Measurements from ENCODE around the gene SCARB1.
A peak's percentile ranks its signal among the peaks of the same experiment; 100 is the strongest.

The SCARB1 gene

DNA sequence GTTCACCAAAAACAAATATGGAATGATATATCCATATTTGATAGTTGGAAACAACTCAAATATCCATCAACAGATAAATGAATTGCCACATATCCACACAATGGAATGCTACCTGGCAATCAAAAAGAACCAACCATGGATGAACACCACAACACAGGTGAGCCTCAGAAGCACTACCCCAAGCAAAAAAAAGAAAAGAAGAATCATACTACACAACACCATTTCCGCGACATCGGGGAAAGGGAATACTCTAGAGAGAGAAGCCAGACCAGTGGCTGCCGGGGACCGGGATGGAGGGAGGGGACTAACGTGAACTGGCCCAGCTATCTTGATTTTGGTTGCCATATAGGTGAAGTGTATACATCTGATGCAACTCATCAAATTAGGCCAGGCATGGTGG is 41.4 kb downstream of the SCARB1 start:
- Mint-ChIP-seq H3K27ac (no peak overlapping the region), H3K9me3 (no peaks in the 10 kb centered on the region), H3K36me3 (ENCODE audit: insufficient read depth) (no peaks in the 10 kb centered on the region), H3K27me3 (no peaks in the 10 kb centered on the region), H3K4me1 (ENCODE audit: low read depth in 2 of 2) (no peaks in the 10 kb centered on the region), H3K4me3 (no peak overlapping the region)
- ATAC-seq (replicated peaks) (no peak), DNase-seq (no peak)

DNA sequence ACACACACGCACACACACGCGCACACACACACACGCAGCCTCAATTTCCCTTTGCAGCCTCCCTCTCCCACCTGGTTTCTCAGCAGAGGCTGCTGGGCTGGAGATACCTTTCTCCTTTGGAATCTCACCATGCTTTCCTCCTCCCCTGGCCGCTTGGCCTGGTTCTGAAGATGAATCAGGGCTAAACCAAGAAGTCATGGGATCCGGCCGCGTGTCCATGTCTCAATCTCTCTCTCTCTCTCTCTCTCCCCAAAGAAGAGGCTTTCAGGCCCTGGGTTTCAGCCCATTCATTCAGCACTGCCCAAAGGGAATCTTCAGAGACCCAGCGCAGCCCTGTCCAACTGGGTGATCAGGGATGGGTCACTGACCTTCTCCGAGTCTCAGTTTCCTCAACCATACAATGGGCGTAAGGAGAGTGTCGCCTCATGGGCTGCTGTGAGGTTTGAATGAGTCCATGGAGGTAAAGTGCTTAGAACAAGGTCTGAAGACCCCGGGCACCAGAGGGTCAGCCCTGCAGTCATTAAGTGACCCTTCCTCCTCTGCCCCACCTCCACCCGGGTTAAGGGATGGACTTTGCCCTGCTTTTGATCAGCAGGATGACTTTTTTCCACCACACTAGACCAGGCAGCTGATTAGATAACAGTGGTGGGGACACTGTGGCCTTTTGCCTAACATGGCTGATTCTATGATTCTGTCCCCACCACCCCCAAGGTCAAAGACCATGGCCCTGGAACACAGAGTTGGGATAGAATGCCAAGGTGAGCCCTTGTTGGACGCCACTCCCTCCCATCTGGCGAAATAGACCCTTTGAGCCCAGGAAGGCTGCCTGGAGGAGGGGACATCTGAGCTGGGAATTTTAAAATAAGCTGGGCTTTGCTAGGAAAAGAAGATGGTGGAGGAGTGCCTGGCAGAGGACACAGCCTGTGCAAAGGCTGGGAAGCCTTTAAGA is 42.1 kb downstream of the SCARB1 start:
- no peaks in the 10 kb centered on the region for H3K36me3 Mint-ChIP-seq (ENCODE audit: insufficient read depth)
- H3K27ac Mint-ChIP-seq = no peak overlapping the region
- no peaks in the 10 kb centered on the region for H3K27me3 Mint-ChIP-seq
- H3K4me1 Mint-ChIP-seq (ENCODE audit: low read depth in 2 of 2) = no peaks in the 10 kb centered on the region
- H3K9me3 Mint-ChIP-seq = no peaks in the 10 kb centered on the region
- no peak for ATAC-seq (replicated peaks)
- no peak overlapping the region for H3K4me3 Mint-ChIP-seq
- no peak for DNase-seq

DNA sequence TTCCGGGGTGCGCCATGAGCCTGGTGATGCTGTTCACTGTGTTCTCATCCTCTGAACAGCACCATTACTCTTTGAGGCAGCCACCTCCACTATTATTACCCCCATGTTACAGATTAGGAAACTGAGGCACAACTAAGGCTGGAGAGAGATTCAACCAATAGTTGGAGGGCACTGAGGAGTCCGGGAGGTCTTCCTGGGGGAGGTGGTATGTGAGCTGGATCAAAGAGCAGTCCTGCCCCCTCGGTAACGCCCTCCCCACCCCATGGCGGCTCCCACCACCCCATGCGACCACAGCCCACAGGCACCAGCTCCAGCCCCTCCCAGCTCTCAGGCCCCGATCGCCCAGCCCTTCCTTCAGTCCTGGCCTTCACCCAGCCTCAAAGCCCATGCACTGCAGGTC is 43.5 kb downstream of the SCARB1 start:
- no peak for ATAC-seq (replicated peaks)
- no peaks in the 10 kb centered on the region for H3K9me3 Mint-ChIP-seq
- H3K36me3 Mint-ChIP-seq (ENCODE audit: insufficient read depth) = no peaks in the 10 kb centered on the region
- DNase-seq = no peak
- H3K27ac Mint-ChIP-seq = no peak overlapping the region
- no peaks in the 10 kb centered on the region for H3K4me1 Mint-ChIP-seq (ENCODE audit: low read depth in 2 of 2)
- no peaks in the 10 kb centered on the region for H3K27me3 Mint-ChIP-seq
- H3K4me3 Mint-ChIP-seq = no peak overlapping the region

DNA sequence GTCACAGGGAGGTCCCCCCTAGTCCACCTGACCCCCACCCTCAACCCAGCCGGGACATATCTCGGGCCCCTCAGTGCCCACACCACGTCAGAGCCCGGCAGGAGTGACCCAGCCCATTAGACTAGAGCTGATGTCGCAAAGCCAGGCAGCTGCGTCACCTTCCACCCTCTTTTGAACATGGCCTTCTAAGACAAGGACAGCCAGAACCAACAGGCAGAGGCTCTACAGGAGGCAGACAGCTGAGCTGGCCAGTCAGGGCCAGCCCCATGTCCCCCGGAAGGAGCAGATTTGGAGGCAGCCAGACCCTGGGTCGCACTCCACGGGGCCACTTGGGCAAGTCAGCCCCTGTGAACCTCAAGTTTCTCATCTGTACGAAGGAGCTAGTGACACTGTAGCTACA is 44.1 kb downstream of the SCARB1 start:
- Mint-ChIP-seq H3K9me3 (no peaks in the 10 kb centered on the region), H3K36me3 (ENCODE audit: insufficient read depth) (no peaks in the 10 kb centered on the region), H3K4me3 (no peak overlapping the region), H3K27me3 (no peaks in the 10 kb centered on the region), H3K4me1 (ENCODE audit: low read depth in 2 of 2) (no peaks in the 10 kb centered on the region), H3K27ac (no peak overlapping the region)
- no peak for ATAC-seq (replicated peaks)
- no peak for DNase-seq

DNA sequence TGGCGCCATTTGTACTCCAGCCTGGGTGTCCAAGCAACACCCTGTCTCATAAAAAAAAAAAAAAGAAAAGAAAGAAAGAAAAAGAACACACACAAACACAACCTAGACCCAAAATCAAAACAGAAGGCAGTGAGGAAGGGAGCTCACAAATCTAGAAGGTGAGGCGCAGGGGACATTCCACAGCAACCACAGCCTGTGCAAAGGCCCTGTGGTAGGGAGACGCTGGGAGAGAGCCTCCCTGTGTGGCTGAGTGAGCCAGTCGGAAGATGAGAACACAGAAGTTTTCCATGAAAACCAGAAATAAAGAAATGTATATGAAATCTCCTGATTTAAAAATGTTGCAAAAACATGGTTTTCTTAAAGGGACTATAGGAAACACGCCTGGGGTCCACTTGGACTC is 44.6 kb downstream of the SCARB1 start:
- ATAC-seq (replicated peaks) (no peak), DNase-seq (no peak)
- Mint-ChIP-seq H3K27ac (peak overlapping the region in 1 of 2 donors; percentile 49), H3K4me1 (ENCODE audit: low read depth in 2 of 2) (no peaks in the 10 kb centered on the region), H3K4me3 (no peak overlapping the region), H3K9me3 (no peaks in the 10 kb centered on the region), H3K36me3 (ENCODE audit: insufficient read depth) (no peaks in the 10 kb centered on the region), H3K27me3 (no peaks in the 10 kb centered on the region)

DNA sequence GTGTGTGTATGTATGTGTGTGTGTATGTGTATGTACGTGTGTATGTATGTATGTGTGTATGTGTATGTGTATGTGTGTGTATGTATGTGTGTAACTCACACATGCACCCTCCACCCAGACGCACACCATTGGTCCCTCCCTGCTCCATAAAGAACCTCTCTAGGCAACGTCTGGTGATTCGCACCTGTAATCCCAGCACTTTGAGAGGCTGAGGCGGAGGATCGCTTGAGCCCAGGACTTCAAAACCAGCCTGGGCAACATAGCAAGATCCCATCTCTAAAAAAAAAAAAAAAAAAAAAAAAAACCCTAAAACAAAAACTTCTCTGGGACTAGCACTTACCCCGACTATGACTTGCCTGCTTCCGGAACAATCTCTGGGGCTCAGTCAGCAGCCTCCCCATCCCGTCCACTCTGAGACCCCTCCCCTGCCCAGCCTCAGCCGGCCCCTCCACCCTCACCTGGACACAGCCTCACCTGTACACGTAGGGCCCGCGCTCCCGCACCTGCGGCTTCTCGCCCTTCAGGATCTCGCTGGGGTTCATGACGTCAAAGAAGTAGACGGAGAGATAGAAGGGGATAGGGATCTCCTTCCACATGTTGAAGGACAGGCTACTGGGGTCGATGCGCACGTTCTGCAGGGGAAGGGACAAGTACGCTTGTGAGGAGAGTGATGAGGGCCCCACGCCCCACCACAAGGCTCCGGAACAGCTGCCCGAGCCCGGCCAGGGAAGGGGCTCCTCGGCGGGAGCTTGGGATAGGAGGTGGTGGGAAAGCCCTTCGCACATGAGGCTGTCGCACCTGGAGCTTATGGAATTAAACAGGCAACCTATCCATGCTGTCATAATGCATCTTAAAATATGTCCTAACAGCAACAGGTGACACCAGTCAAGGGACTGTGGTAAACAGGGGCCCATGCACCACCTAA is 46.3 kb downstream of the SCARB1 start:
- H3K4me3 Mint-ChIP-seq = no peak overlapping the region
- no peaks in the 10 kb centered on the region for H3K4me1 Mint-ChIP-seq (ENCODE audit: low read depth in 2 of 2)
- no peaks in the 10 kb centered on the region for H3K9me3 Mint-ChIP-seq
- no peak overlapping the region for H3K27ac Mint-ChIP-seq
- no peak for ATAC-seq (replicated peaks)
- no peak for DNase-seq
- no peaks in the 10 kb centered on the region for H3K27me3 Mint-ChIP-seq
- no peaks in the 10 kb centered on the region for H3K36me3 Mint-ChIP-seq (ENCODE audit: insufficient read depth)

DNA sequence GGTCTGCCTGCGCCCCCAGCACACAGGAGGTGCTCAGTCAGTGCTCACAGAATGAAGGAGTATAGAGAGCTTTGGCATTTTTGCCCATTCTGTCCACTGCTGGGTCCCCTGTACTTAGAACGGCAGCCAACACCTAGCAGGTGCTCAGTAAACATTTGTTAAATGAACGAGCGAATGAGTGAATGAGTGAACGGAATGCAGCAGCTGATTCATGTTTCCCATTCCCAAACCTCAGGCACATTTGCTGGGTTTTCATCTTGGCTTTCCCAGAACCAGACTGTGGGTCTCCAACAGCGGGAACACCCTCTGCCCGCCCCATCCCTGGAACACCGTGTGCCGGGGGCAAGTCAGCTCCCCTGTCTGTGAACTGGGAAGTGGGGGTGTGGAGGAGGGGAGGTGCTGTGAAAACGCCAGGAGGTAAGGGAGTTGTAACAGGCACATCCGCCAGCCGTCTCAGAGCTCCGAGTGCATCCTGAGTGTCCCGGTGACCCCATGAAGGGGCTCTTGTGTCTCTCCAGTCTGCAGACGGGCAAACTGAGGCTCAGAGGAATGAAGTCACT is 47.3 kb downstream of the SCARB1 start:
- no peak for ATAC-seq (replicated peaks)

DNA sequence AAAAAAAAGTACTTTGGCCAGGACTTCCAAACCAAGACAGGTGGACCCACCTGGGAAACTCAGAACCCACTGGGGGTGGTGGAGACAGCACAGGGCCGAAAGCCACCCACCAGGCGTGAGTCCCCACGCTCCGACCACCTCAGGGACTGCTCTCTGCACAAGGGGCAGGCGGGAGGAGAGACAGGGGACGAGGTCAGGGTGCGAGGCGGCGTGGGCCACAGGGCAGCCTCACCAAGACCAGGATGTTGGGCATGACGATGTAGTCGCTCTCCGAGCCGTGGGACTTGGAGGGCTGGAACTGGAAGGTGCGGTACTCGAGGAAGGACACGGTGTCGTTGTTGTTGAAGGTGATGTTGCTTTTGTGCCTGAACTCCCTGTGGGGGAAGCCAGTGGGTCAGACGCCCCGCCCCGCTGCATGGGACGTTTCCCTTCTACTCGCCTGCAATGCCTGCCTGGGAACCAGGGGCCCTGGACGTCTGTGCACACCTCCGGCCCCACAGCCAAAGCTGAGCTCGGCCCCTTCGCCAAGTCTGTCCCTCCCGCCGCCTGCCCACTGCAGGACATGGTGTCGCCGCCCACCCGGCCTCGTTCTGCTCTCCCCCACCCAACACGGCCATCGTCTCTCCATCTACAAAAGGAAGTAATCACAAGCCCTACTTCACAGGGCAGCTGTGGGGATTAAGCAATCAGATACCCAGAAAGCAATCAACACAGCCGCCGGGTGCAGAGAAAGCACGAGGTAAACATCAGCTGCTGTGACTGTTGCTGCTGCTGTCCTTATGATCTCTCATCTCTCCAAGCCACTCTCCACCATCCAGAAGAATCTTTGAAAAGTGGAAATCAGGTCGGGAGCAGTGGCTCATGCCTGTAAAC is 48.7 kb downstream of the SCARB1 start:
- no peak overlapping the region for H3K27ac Mint-ChIP-seq
- no peak overlapping the region for H3K4me3 Mint-ChIP-seq
- ATAC-seq (replicated peaks) (no peak), DNase-seq (no peak)
- no peaks in the 10 kb centered on the region for H3K27me3 Mint-ChIP-seq
- H3K4me1 Mint-ChIP-seq (ENCODE audit: low read depth in 2 of 2) = no peaks in the 10 kb centered on the region
- no peaks in the 10 kb centered on the region for H3K9me3 Mint-ChIP-seq
- H3K36me3 Mint-ChIP-seq (ENCODE audit: insufficient read depth) = no peaks in the 10 kb centered on the region

More for the DNA sequence above, 47.3 kb downstream of the SCARB1 start:
- DNase-seq = no peak
- no peak overlapping the region for H3K27ac Mint-ChIP-seq
- H3K36me3 Mint-ChIP-seq (ENCODE audit: insufficient read depth) = no peaks in the 10 kb centered on the region
- no peaks in the 10 kb centered on the region for H3K9me3 Mint-ChIP-seq
- H3K4me3 Mint-ChIP-seq = no peak overlapping the region
- no peaks in the 10 kb centered on the region for H3K27me3 Mint-ChIP-seq
- H3K4me1 Mint-ChIP-seq (ENCODE audit: low read depth in 2 of 2) = no peaks in the 10 kb centered on the region

DNA sequence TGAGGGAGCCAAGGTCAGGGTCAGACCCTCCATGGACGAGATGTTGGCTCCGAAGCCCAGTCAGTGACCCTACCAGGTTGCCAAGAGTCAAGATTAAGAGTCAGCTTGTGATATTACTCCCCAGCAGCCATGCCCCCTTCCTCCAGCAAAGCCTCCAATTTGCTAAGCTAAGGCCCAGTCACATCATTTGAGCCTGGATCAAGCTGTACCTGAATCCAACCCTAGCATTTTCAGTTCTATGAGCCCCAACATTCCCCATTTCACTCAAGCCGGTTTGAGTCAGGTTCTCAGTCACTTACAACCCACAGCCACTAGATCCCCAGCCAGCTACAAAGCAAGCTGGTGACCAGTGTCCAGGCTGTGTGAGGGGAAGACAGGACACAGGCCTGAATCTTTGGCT is 49.9 kb downstream of the SCARB1 start:
- no peak for ATAC-seq (replicated peaks)
- no peaks in the 10 kb centered on the region for H3K4me1 Mint-ChIP-seq (ENCODE audit: low read depth in 2 of 2)
- H3K9me3 Mint-ChIP-seq = no peaks in the 10 kb centered on the region
- H3K27me3 Mint-ChIP-seq = no peaks in the 10 kb centered on the region
- no peak for DNase-seq
- no peaks in the 10 kb centered on the region for H3K36me3 Mint-ChIP-seq (ENCODE audit: insufficient read depth)
- no peak overlapping the region for H3K27ac Mint-ChIP-seq
- no peak overlapping the region for H3K4me3 Mint-ChIP-seq

DNA sequence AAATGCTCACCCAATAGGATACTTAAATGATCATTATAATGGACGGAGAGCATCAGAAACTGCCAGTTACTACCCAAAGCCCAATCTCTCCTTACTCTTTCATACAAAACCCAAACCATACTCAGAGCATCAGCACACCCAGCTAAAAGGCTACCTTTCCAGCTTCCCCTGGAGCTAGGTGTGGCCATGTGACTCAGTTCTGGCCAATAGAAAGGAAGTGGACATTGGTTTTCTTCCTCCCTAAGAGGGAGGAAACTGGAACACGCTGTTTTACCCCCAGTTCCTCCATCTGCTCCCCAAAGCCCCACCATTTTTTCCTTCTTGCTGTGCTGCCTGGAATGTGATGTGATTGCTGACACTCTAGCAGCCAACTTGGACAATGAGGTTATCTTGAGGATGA is 50.7 kb downstream of the SCARB1 start:
- Mint-ChIP-seq H3K9me3 (no peaks in the 10 kb centered on the region), H3K4me1 (ENCODE audit: low read depth in 2 of 2) (no peaks in the 10 kb centered on the region), H3K27ac (no peak overlapping the region), H3K27me3 (no peaks in the 10 kb centered on the region), H3K36me3 (ENCODE audit: insufficient read depth) (no peaks in the 10 kb centered on the region), H3K4me3 (no peak overlapping the region)
- ATAC-seq (replicated peaks) = no peak
- no peak for DNase-seq

DNA sequence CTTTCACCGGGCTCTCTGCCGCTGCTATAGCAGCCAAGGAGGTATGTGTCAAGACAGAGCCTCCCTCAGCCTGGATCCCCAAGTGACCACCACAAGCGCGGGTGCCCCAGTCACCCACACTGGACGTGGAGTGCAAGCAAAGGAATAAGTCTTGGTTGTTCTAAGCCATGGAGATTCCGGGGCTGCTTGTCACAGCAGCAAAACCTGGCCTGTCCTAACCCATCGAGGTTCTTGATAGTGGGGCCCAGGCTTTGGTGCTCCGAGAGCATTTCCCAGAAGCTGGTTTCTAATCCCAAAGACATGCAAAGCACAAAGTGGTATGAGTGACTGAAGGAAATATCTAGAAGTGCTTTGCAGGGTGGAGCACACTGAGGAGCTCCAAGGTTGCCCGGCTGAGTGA is 51.3 kb downstream of the SCARB1 start:
- Mint-ChIP-seq H3K4me1 (ENCODE audit: low read depth in 2 of 2) (no peaks in the 10 kb centered on the region), H3K27me3 (no peaks in the 10 kb centered on the region), H3K27ac (no peak overlapping the region), H3K9me3 (no peaks in the 10 kb centered on the region), H3K36me3 (ENCODE audit: insufficient read depth) (no peaks in the 10 kb centered on the region), H3K4me3 (no peak overlapping the region)
- DNase-seq (no peak), ATAC-seq (replicated peaks) (no peak)

DNA sequence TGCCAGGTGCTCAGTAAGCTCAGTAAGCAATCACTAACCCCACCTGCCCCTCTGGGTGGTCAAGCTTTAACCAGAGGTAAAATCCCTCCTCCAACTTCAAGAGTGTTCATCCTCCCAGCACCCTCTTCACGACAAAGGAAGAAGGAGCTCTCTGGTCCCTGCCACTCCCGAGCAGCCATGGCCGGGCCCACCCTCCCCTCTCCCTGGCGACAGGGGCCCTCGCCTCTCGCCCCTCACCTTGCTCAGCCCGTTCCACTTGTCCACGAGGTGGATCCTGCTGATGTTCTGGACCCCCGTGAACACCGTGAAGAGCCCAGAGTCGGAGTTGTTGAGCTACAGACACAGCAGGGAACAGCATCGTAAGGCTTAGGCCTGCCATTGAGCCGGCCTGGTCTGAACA is 52.0 kb downstream of the SCARB1 start:
- Mint-ChIP-seq H3K4me3 (no peak overlapping the region), H3K27me3 (no peaks in the 10 kb centered on the region), H3K36me3 (ENCODE audit: insufficient read depth) (no peaks in the 10 kb centered on the region), H3K9me3 (no peaks in the 10 kb centered on the region), H3K4me1 (ENCODE audit: low read depth in 2 of 2) (no peaks in the 10 kb centered on the region), H3K27ac (no peak overlapping the region)
- no peak for DNase-seq
- no peak for ATAC-seq (replicated peaks)

DNA sequence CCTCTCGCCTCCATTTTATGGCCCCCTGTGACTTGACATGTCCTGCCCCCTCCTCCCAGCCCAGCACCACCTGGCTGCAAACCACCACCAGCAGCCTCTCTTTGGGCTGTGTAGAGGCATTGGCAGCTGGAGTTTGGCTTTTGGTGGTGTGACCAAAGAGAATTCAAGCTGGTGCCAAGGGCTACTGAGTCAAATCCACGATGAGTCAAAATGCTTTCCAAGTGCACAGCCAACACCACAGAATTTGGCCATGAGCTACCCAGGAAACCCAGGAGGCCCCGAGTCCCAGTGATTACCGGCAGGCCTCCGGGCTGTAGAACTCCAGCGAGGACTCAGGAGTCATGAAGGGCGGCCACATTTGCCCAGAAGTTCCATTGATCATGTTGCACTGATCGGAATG is 53.8 kb downstream of the SCARB1 start:
- ATAC-seq (replicated peaks) = no peak
- no peaks in the 10 kb centered on the region for H3K9me3 Mint-ChIP-seq

More for the DNA sequence above, 53.8 kb downstream of the SCARB1 start:
- no peaks in the 10 kb centered on the region for H3K27me3 Mint-ChIP-seq
- DNase-seq = no peak
- H3K4me3 Mint-ChIP-seq = no peak overlapping the region
- no peaks in the 10 kb centered on the region for H3K4me1 Mint-ChIP-seq (ENCODE audit: low read depth in 2 of 2)
- no peaks in the 10 kb centered on the region for H3K36me3 Mint-ChIP-seq (ENCODE audit: insufficient read depth)
- no peak overlapping the region for H3K27ac Mint-ChIP-seq

Measured in effector memory CD8-positive, alpha-beta T cell (primary cell).